GM12891 (cell line): ENCODE results near the gene PNRC2.

ENCODE experiments used
- POLR2A ChIP-seq: IDR thresholded peaks from 2 replicates; pipeline ENCODE4 v1.6.1; 2011; ENCODE audit warnings: low read depth, low read length, control low read depth
- POLR2AphosphoS5 ChIP-seq: IDR thresholded peaks from 2 replicates; pipeline ENCODE4 v1.6.1; 2011; ENCODE audit warnings: low read depth, low read length, control low read depth
- POU2F2 ChIP-seq: IDR thresholded peaks from 2 replicates; pipeline ENCODE4 v1.6.1; 2011; ENCODE audit warnings: low read depth, mild to moderate bottlenecking, control low read depth, low read length, moderate library complexity
- SPI1 ChIP-seq: IDR thresholded peaks from 2 replicates; pipeline ENCODE4 v1.6.1; 2011; ENCODE audit warnings: low read depth, low read length, control low read depth
- TAF1 ChIP-seq: IDR thresholded peaks from 2 replicates; pipeline ENCODE4 v1.6.1; 2011; ENCODE audit warnings: low read depth, low read length, control low read depth

GRCh38 chr1:23931491-23931880, 28.1 kb upstream of the PNRC2 start:
- TF ChIP-seq POLR2A (no peak), POLR2AphosphoS5 (no peak), POU2F2 (no peak), TAF1 (no peak), SPI1 (no peak)
